ENCODE measurements around the gene ZBTB46.

DNA sequence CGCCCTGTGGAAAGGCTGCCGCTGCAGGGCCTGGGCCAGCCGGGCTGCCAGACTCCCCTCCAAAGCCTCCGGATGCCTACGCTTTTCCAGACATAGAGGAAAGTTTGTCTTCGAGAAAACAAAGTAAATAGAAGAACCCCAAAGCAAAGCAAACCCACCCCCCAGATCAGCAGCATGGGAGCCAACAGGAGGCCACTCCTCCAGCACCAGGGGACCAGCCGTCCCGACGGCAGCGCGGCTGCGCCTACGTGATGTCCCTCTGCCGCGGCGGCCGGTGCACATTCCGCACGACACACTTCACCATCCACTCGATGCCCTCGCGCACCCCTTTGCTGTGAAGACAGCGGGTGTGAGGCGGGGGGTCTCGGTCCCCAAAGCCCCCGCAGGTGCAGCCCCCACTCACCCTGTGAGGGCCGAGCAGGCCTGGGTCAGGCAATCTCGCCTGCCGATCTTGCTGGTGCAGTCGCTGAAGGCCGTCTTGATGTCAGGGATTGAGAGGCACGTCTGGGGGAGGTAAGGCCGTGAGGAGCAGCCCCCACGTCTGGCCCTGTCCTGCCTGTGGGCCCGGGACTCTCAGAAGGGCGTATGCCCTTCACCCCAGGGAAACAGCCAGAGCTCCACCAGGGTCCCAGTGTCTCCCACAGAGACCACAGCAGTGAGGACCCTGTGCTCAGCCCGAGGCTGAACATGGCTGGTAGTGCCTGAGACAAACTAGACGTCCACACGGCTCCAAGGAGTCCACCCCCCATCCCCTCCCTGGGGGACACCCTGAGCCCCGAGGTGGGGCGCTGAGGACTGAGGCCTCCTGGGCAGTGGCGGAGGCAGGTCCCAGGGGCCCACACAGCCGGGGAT lies 130.6 kb downstream of the ZBTB46 start:
- TF ChIP-seq POLR2A (IDR thresholded peaks at IDR 0.05; ENCODE audit: borderline replicate concordance, extremely low read depth, insufficient read depth, insufficient read length): no peak
- TF ChIP-seq RAD21 (IDR thresholded peaks at IDR 0.05; ENCODE audit: low read depth): no peak
- TF ChIP-seq TCF7L2 (IDR thresholded peaks at IDR 0.05; ENCODE audit: borderline replicate concordance, extremely low read depth, insufficient read depth, insufficient read length): no peak
- TF ChIP-seq, protein P1, sequence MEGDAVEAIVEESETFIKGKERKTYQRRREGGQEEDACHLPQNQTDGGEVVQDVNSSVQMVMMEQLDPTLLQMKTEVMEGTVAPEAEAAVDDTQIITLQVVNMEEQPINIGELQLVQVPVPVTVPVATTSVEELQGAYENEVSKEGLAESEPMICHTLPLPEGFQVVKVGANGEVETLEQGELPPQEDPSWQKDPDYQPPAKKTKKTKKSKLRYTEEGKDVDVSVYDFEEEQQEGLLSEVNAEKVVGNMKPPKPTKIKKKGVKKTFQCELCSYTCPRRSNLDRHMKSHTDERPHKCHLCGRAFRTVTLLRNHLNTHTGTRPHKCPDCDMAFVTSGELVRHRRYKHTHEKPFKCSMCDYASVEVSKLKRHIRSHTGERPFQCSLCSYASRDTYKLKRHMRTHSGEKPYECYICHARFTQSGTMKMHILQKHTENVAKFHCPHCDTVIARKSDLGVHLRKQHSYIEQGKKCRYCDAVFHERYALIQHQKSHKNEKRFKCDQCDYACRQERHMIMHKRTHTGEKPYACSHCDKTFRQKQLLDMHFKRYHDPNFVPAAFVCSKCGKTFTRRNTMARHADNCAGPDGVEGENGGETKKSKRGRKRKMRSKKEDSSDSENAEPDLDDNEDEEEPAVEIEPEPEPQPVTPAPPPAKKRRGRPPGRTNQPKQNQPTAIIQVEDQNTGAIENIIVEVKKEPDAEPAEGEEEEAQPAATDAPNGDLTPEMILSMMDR (IDR thresholded peaks at IDR 0.05 in 2 of 3, conservative IDR thresholded peaks at IDR 0.05 in 1 of 3; ENCODE audit: borderline replicate concordance in 1 of 3, insufficient read depth in 1 of 3, low read depth in 2 of 3, low read length in 2 of 3): no peak
- TF ChIP-seq, protein P2, sequence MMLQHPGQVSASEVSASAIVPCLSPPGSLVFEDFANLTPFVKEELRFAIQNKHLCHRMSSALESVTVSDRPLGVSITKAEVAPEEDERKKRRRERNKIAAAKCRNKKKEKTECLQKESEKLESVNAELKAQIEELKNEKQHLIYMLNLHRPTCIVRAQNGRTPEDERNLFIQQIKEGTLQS (IDR thresholded peaks at IDR 0.05): no peak
- TF ChIP-seq EZH2 (IDR thresholded peaks at IDR 0.05): no peak
- TF ChIP-seq EZH2phosphoT487 (IDR thresholded peaks at IDR 0.05; ENCODE audit: borderline replicate concordance): no peak
- TF ChIP-seq POLR2AphosphoS5 (IDR thresholded peaks at IDR 0.05; ENCODE audit: low read depth, low read length): no peak; the same call in 1 of the 2 replicates
- TF ChIP-seq ZNF274 (IDR thresholded peaks at IDR 0.05; ENCODE audit: low read depth, low read length): no peak
- TF ChIP-seq, protein P3, sequence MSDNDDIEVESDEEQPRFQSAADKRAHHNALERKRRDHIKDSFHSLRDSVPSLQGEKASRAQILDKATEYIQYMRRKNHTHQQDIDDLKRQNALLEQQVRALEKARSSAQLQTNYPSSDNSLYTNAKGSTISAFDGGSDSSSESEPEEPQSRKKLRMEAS (IDR thresholded peaks at IDR 0.05): no peak
- no peak for TF ChIP-seq SIN3A (IDR thresholded peaks at IDR 0.05; ENCODE audit: low read depth)
- no peak for TF ChIP-seq SP1 (IDR thresholded peaks at IDR 0.05; ENCODE audit: low read depth)
- TF ChIP-seq, protein P4, sequence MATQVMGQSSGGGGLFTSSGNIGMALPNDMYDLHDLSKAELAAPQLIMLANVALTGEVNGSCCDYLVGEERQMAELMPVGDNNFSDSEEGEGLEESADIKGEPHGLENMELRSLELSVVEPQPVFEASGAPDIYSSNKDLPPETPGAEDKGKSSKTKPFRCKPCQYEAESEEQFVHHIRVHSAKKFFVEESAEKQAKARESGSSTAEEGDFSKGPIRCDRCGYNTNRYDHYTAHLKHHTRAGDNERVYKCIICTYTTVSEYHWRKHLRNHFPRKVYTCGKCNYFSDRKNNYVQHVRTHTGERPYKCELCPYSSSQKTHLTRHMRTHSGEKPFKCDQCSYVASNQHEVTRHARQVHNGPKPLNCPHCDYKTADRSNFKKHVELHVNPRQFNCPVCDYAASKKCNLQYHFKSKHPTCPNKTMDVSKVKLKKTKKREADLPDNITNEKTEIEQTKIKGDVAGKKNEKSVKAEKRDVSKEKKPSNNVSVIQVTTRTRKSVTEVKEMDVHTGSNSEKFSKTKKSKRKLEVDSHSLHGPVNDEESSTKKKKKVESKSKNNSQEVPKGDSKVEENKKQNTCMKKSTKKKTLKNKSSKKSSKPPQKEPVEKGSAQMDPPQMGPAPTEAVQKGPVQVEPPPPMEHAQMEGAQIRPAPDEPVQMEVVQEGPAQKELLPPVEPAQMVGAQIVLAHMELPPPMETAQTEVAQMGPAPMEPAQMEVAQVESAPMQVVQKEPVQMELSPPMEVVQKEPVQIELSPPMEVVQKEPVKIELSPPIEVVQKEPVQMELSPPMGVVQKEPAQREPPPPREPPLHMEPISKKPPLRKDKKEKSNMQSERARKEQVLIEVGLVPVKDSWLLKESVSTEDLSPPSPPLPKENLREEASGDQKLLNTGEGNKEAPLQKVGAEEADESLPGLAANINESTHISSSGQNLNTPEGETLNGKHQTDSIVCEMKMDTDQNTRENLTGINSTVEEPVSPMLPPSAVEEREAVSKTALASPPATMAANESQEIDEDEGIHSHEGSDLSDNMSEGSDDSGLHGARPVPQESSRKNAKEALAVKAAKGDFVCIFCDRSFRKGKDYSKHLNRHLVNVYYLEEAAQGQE (IDR thresholded peaks at IDR 0.05; ENCODE audit: low read depth): no peak

Measured in HCT116 (cell line).